AG09309 (cell line): ENCODE data around the gene MYMK.

Source experiments
- DNase-seq: peaks from one replicate; pipeline ENCODE4 v3.0.0-alpha.2; 2010; ENCODE audit warnings: low read depth
- H3K4me3 ChIP-seq: 2 replicates; pipeline ENCODE4 v1.5.1; 2011; ENCODE audit warnings: mild to moderate bottlenecking, low read depth, low read length, moderate library complexity; ENCODE audit not compliant: control insufficient read depth
- CTCF ChIP-seq: IDR thresholded peaks from 2 replicates; pipeline ENCODE4 v1.5.1; 2011; ENCODE audit warnings: mild to moderate bottlenecking, low read depth, low read length, inconsistent platforms; ENCODE audit not compliant: insufficient read depth, control insufficient read depth; ENCODE audit errors: missing control alignments

Gene MYMK

GRCh38 chr9:133505901-133506652 lies 18.7 kb downstream of the MYMK start:
- TF ChIP-seq CTCF, result no peak

GRCh38 chr9:133505186-133505830 lies 19.5 kb downstream of the MYMK start:
- H3K4me3 ChIP-seq, result no peak overlapping the region
- no peak for DNase-seq
- no peak for TF ChIP-seq CTCF

More at GRCh38 chr9:133505901-133506652, 18.7 kb downstream of the MYMK start:
- peak; percentile 23 for DNase-seq
- H3K4me3 ChIP-seq, result no peak overlapping the region

GRCh38 chr9:133502112-133502511 lies 22.6 kb downstream of the MYMK start:
- no peak for TF ChIP-seq CTCF
- H3K4me3 ChIP-seq, result no peak overlapping the region
- DNase-seq, result no peak

GRCh38 chr9:133499892-133500270 lies 24.9 kb downstream of the MYMK start:
- H3K4me3 ChIP-seq, result no peak overlapping the region
- no peak for DNase-seq
- no peak for TF ChIP-seq CTCF

- no peak for DNase-seq
- H3K4me3 ChIP-seq, result no peak overlapping the region
- TF ChIP-seq CTCF, result no peak
These were observed 25.4 kb downstream of the MYMK start for GRCh38 chr9:133499132-133499891.

GRCh38 chr9:133496861-133497842 lies 27.6 kb downstream of the MYMK start:
- no peak for TF ChIP-seq CTCF
- no peak for DNase-seq

More at GRCh38 chr9:133496861-133497842, 27.6 kb downstream of the MYMK start:
- H3K4me3 ChIP-seq, result no peak overlapping the region
